HTR-8/SVneo (cell line): ENCODE measurements around the gene MARCHF6.
A peak's percentile ranks its signal among the peaks of the same experiment; 100 is the strongest.
"Not testable (repeated sequence)": the region's sequence is repeated elsewhere in the genome, so short reads cannot be mapped to it uniquely, and the experiment has no call there.

Experiments
- DNase-seq: peaks from one replicate; pipeline ENCODE4 v3.0.0; 2011; ENCODE audit warnings: low spot score, mixed read lengths; ENCODE audit not compliant: insufficient read length
- FAIRE-seq: peaks from 2 replicates; lab custom pipeline; 2011; peaks lifted over from hg19 to GRCh38; lab: Jason Lieb, UNC

MARCHF6 gene

GRCh38 chr5:10344461-10345106 lies 8.9 kb upstream of the MARCHF6 start:
- not testable (repeated sequence) for DNase-seq, FAIRE-seq

- FAIRE-seq, result peak; percentile 28
- no peak for DNase-seq
These were observed 5.2 kb upstream of the MARCHF6 start for GRCh38 chr5:10348258-10348657.

DNA sequence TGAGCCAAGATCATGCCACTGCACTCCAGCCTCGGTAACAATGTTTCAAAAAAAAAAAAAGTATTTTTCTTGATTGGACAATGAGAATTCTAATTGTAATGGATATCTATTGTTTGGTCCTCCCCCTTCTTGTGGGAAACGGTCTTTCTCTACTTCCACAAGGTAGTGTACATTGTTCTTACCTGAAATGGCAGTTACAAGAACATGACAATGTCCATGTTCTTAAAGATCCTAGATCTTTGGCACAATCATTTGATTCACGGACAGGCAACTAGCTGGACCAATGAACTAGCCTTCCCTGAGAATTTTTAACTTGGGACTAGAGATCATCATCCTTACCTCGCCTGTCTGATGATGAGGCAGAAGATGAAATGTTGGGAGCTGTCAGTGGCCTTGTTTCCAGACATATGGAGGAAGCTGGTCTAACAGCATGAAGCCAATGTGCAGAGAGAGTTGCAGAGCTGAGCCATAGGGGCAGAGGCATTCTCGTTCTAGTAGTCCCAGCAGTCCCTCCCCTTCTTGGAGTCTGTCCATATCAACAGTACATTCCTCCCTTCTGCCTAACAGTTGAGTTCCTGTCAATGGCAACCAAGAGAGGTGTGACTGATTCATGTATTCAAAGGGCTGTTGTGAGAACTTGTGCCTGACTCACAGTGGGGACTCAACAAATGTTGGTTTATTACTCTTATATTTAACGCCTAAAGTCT lies 2.1 kb upstream of the MARCHF6 start:
- peak; percentile 80 for FAIRE-seq
- no peak for DNase-seq

- no peak for DNase-seq
- no peak for FAIRE-seq
These were observed 1.6 kb upstream of the MARCHF6 start for GRCh38 chr5:10351919-10352318.

DNA sequence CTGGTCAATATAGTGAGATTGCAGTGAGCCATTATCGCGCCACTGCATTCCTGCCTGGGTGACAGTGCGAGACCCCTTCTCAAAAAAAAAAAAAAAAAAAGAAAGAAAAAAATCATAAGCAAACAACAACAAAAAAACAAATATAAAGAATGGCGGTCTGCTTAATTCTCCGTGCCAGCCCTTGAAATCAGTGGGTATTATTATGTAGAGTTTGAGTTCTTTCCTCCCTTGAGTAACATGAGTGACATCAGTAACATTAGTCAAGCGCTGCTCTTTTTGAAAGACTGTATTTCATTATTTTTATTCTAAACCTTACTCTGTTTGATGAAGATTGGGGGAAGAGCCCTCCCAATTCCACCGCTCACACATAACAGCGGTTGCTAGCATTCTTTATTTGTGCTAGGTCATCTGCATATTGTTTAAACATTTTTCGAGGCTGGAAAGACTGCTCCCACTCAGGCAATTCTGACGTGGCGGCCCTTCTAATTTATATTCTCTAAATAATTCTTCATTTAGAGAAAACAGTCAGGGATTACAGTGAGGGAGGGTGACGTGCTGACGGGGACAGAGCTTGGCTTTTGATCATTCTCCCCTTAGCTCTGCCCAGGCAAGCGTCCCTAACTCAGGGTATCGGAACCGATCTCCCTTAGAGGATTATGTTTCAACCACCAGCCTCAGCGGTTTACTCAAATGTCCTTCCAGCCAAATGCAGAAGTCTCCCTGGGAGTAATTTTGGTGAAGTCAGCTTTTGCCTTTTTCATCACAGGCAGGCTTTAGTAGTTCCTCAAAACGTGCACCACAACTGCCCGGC lies 860 bp upstream of the MARCHF6 start:
- no peak for DNase-seq
- no peak for FAIRE-seq

DNA sequence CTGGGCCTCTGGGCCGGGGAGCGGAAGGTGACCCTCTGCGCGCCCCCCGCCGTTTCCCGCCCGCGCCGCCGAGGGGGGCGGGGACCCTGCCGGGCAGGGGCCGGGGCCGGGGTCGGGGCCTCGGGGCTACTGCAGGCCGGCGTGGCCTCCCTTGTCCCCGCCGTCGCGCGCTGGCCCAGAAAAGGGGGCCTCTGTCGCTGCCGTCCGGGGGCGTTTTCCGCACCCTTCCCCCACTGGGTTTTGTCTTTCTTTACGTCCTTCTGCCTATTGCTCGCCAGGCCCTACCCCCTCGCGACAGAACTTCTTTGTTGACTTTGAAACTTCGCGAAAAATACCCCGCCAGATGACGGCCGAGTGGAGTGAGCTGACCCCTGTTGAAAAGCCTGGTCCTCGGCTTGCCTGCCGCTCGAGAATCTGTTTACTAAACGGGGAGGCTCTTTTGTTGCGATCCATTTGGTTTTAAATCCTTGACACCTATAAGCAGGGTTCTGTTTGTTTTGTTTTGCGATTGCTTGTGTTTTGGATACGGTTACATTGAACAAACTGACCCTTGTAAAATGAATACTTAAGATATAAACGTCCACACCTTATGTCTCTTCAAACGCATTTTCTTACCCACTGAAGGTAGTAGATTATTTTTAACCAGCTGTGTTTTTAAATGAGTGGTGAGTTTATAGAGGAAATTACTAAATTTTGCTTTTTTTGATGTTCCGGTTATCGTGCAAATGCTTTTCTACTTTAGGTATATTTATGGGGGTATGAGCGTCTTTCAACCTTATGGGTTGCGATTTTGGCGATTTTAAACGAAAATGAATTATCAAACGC lies 765 bp downstream of the MARCHF6 start:
- no peak for DNase-seq
- no peak for FAIRE-seq

DNA sequence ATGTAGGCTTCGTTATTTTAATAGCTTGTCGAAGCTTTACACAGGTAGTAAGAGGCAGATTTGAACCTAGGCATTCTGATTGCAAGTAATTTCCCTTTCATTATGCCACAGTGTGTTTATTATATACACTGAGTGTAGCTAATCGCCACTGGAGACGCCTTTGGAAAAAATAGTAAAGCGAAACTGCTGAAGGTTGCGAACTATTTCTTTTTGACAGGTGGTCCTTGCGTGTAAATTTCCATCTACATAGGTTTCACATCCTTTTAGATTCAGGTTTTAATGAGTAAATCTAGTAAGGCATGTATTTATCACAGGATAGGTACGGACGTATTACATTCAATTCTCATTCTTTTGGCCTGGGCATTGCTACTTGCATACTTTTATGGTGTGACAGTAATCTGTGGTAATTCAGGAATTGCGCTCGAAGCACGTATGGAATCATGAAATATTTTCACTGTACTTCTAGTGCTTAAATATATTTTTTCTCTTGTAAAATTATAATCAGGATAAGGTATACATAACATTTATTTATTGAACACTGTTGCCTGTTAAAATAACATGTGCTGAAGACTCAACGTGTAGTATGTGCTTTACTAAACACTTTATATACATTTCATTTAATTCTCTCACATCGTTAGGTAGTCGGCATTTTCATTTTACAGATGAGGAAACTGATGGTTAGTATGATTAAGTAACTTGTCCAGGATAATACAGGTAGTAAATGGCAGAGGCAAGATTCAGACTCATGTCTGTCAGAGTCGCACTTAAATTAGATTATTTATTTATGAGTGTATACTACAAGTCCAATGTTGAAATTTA lies 1.8 kb downstream of the MARCHF6 start:
- no peak for DNase-seq
- peak; percentile 31 for FAIRE-seq

GRCh38 chr5:10358999-10359398 lies 5.5 kb downstream of the MARCHF6 start:
- FAIRE-seq, result no peak

GRCh38 chr5:10360686-10361085 lies 7.2 kb downstream of the MARCHF6 start:
- FAIRE-seq, result no peak
- DNase-seq, result no peak

More at GRCh38 chr5:10358999-10359398, 5.5 kb downstream of the MARCHF6 start:
- DNase-seq, result no peak

DNA sequence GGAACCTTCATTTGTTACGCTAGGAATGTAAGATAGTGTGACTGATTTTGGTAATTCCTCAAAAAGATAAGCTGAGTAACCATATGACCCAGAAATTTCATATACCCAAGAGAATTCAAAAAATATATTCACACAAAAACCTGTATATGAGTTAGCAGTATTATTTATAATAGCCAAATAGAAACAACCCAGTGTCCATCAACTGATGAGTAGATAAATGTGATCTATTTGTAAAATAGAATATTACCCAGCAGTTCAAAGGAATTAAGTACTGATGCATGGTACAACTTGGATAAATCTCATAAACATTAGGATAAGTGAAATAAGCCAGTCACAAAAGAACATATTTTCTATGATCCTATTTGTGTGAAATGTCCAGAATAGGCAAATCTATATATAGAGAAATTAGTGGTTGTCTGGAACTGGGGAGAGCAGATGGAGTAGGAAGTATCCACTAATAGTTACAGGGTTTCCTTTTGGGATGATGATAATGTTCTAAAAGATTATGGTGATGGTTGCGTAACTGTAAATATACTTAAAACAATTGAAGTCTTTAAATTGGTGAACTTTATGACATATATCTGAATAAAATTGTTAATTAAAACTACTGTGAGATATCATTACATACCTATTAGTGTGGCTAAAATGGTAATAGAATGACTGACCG lies 10.2 kb downstream of the MARCHF6 start:
- FAIRE-seq (no peak), DNase-seq (no peak)

DNA sequence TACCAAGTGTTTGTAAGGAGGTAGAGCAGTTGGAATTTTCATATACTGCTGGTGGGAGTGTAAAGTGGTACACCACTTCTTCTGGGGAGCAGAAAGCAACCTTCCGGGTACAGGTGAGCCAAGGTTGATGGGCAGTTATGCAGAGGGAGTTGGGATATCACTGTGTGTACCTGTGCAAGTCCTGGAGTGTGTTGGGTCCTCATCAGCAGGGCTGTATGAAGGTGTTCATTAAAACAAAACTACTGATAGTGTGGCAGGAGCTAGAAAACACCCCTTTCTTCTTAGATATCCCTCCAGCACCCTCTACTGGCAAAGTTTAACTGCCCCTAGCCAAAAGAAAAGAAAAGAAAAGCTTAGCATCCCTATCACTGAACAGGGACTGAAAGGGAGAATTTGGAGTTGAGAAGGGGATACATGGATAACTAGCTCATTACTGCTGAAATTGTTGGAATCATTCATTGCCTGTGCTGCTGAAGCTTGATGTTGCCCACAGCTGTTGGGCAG lies 10.7 kb downstream of the MARCHF6 start:
- DNase-seq (no peak), FAIRE-seq (peak; percentile 46)

- no peak for FAIRE-seq
- DNase-seq, result no peak
These were observed 12.3 kb downstream of the MARCHF6 start for GRCh38 chr5:10365782-10366181.

DNA sequence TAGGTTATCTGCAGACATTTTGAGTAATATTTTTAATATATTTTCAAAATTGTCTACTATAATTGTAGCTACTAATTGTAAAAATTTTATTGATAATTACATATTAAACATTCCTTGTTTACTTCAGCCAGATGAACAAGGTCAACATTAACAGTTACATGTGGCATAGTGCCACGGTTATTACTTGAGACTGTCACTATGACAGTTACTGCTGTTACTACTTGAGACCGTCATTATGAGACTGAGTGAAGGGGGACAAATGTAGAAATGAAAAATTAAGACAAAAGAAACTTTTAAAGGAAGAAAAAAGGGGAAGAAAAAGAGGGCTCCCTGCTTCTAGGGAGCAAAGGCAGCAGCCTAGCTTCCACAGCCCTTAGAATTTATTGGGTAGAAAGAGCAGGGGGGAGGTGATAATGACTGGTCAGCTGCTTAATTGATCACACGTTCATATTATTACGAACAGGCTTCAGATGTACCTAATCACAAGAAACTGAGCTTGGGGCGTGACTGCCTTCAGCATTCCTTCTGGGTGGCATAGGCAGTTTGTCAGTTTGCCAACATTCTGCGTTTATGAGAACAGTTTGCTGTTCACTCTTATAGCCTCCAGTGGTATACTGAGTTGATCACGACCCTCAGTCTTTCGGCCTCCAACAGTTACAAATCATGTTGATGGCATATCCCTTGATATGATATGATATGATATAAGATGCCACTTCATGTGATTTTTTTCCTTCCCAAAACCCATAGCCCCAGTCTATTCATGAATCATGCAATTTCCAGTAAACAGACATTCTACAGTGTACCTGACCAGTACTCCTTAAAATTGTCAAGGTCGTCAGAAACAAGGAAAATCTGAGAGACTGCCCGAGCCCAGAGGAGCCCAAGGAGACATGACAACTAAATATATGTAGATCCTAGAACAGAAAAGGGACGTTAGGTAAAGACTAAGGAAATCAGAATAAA lies 13.1 kb downstream of the MARCHF6 start:
- peak; percentile 68 for FAIRE-seq
- no peak for DNase-seq

GRCh38 chr5:10367579-10367978 lies 14.1 kb downstream of the MARCHF6 start:
- FAIRE-seq (no peak), DNase-seq (no peak)

- FAIRE-seq, result peak; percentile 48
- no peak for DNase-seq
These were observed 17.4 kb downstream of the MARCHF6 start for GRCh38 chr5:10370931-10371330.

- not testable (repeated sequence) for FAIRE-seq, DNase-seq
These were observed 17.9 kb downstream of the MARCHF6 start for GRCh38 chr5:10371369-10371768.
